Panc1 (cell line): ENCODE results near the gene SERHL2.

Experiments
- CTCF ChIP-seq: fragments of 450-650 bp; IDR thresholded peaks from 2 replicates; pipeline ENCODE4 v1.5.1; 2017; ENCODE audit warnings: mild to moderate bottlenecking
- POLR2AphosphoS5 ChIP-seq: IDR thresholded peaks from 2 replicates; pipeline ENCODE4 v1.6.1; 2012; ENCODE audit warnings: mild to moderate bottlenecking, low read depth, low read length, moderate library complexity
- TF ChIP-seq, protein P1 (sequence below), 2 experiments: IDR thresholded peaks; 2 replicates each; pipeline ENCODE4 v1.6.1; 2011 to 2012; ENCODE audit warnings: low read depth in 2 of 2, control low read depth in 1 of 2, low read length in 1 of 2, mild to moderate bottlenecking in 1 of 2, moderate library complexity in 1 of 2; ENCODE audit not compliant: insufficient read depth in 1 of 2

- TF ChIP-seq CTCF (no peak), POLR2AphosphoS5 (no peak)
- TF ChIP-seq, protein P1, sequence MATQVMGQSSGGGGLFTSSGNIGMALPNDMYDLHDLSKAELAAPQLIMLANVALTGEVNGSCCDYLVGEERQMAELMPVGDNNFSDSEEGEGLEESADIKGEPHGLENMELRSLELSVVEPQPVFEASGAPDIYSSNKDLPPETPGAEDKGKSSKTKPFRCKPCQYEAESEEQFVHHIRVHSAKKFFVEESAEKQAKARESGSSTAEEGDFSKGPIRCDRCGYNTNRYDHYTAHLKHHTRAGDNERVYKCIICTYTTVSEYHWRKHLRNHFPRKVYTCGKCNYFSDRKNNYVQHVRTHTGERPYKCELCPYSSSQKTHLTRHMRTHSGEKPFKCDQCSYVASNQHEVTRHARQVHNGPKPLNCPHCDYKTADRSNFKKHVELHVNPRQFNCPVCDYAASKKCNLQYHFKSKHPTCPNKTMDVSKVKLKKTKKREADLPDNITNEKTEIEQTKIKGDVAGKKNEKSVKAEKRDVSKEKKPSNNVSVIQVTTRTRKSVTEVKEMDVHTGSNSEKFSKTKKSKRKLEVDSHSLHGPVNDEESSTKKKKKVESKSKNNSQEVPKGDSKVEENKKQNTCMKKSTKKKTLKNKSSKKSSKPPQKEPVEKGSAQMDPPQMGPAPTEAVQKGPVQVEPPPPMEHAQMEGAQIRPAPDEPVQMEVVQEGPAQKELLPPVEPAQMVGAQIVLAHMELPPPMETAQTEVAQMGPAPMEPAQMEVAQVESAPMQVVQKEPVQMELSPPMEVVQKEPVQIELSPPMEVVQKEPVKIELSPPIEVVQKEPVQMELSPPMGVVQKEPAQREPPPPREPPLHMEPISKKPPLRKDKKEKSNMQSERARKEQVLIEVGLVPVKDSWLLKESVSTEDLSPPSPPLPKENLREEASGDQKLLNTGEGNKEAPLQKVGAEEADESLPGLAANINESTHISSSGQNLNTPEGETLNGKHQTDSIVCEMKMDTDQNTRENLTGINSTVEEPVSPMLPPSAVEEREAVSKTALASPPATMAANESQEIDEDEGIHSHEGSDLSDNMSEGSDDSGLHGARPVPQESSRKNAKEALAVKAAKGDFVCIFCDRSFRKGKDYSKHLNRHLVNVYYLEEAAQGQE (IDR thresholded peaks at IDR 0.05; ENCODE audit: insufficient read depth in 1 of 2, low read depth in 2 of 2, low read length in 1 of 2), result no peak
These were observed 55.1 kb downstream of the SERHL2 start for GRCh38 chr22:42608823-42609361.
